A673 (cell line): ENCODE results near the gene EMP1. TPM values are rescaled to one million over a fixed set of nuclear protein-coding genes. Genes with fewer than 3 reads are reported as not detected.

Source experiments
- BruUV-seq: library from RNA; stranded (reverse); fragments of 400-500 nt; replicated peaks from 2 replicates; lab custom pipeline; 2021; lab: Mats Ljungman, UMichigan
- CTCF ChIA-PET: fragments of 300-600 bp; sonication (Branson Sonifier 250); formaldehyde crosslinking; loops from one replicate; lab custom pipeline; 2022; ENCODE audit warnings: antibody characterized with exemption; lab: Charles Lee
- POLR2A ChIA-PET: fragments of 300-600 bp; sonication (Branson Sonifier 250); formaldehyde crosslinking; loops from one replicate; lab custom pipeline; 2022; ENCODE audit warnings: antibody characterized with exemption; ENCODE audit not compliant: low non-redundant PET; lab: Charles Lee
- DNase-seq: peaks from one replicate; pipeline ENCODE4 v3.0.0-alpha.2; 2015; ENCODE audit warnings: low spot score
- H3K27ac ChIP-seq: fragments of 200-600 bp; sonication (generic); 2 replicates; pipeline ENCODE4 v1.5.1; 2016; ENCODE audit warnings: mixed run types, low read depth, mild to moderate bottlenecking, mixed read lengths, antibody characterized with exemption, low read length; ENCODE audit not compliant: poor library complexity, severe bottlenecking
- H3K27me3 ChIP-seq: fragments of 200-600 bp; sonication (generic); replicated peaks from 2 replicates; pipeline ENCODE4 v1.6.1; 2017; ENCODE audit warnings: mixed run types, low read depth, mild to moderate bottlenecking, mixed read lengths, antibody characterized with exemption, low read length; ENCODE audit not compliant: insufficient read depth, poor library complexity
- H3K36me3 ChIP-seq: fragments of 200-600 bp; sonication (generic); 2 replicates; pipeline ENCODE4 v1.6.1; 2016; ENCODE audit warnings: mixed run types, mild to moderate bottlenecking, mixed read lengths, antibody characterized with exemption, low read length; ENCODE audit not compliant: insufficient read depth, poor library complexity, severe bottlenecking
- H3K4me1 ChIP-seq: fragments of 200-600 bp; sonication (generic); 2 replicates; pipeline ENCODE4 v1.6.1; 2017; ENCODE audit warnings: mixed run types, mild to moderate bottlenecking, mixed read lengths, antibody characterized with exemption, low read length; ENCODE audit not compliant: insufficient read depth, poor library complexity, severe bottlenecking
- H3K4me3 ChIP-seq: fragments of 200-600 bp; sonication (generic); 2 replicates; pipeline ENCODE4 v1.5.1; 2016; ENCODE audit warnings: low read depth, mixed run types, mild to moderate bottlenecking, mixed read lengths, low read length; ENCODE audit not compliant: poor library complexity, severe bottlenecking
- H3K9me3 ChIP-seq: fragments of 200-600 bp; sonication (generic); 2 replicates; pipeline ENCODE4 v1.6.1; 2016; ENCODE audit warnings: mixed run types, low read depth, mild to moderate bottlenecking, mixed read lengths, antibody characterized with exemption, low read length; ENCODE audit not compliant: poor library complexity, severe bottlenecking
- EZH2 ChIP-seq: fragments of 200-600 bp; sonication (generic); IDR thresholded peaks from 2 replicates; pipeline ENCODE4 v1.6.1; 2017; ENCODE audit warnings: borderline replicate concordance, low read depth, mild to moderate bottlenecking, mixed read lengths, antibody characterized with exemption, low read length; ENCODE audit not compliant: poor library complexity, severe bottlenecking
- intact Hi-C: fragments of 100-400 bp; cut with micrococcal nuclease; formaldehyde crosslinking; loops from one replicate; pipeline ENCODE4 v1.10.0; 2022; ENCODE audit not compliant: unreplicated experiment
- total RNA-seq: library from RNA; stranded (reverse); gene quantifications from 2 replicates; pipeline ENCODE4 v1.2.3, GENCODE V29; 2021
- TF ChIP-seq, protein P1 (sequence below): fragments of 300-800, 200-600 bp; sonication (generic); conservative IDR thresholded peaks from 2 replicates; pipeline ENCODE4 v1.5.1; 2017; ENCODE audit warnings: low read depth, mild to moderate bottlenecking, antibody characterized with exemption, low read length, moderate library complexity, mixed read lengths

Gene EMP1
- total RNA-seq, 1 experiment from 2014 or later: 66.5 TPM

- BruUV-seq: no TSS peak
- TF ChIP-seq, protein P1, sequence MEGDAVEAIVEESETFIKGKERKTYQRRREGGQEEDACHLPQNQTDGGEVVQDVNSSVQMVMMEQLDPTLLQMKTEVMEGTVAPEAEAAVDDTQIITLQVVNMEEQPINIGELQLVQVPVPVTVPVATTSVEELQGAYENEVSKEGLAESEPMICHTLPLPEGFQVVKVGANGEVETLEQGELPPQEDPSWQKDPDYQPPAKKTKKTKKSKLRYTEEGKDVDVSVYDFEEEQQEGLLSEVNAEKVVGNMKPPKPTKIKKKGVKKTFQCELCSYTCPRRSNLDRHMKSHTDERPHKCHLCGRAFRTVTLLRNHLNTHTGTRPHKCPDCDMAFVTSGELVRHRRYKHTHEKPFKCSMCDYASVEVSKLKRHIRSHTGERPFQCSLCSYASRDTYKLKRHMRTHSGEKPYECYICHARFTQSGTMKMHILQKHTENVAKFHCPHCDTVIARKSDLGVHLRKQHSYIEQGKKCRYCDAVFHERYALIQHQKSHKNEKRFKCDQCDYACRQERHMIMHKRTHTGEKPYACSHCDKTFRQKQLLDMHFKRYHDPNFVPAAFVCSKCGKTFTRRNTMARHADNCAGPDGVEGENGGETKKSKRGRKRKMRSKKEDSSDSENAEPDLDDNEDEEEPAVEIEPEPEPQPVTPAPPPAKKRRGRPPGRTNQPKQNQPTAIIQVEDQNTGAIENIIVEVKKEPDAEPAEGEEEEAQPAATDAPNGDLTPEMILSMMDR: no peak
- no peak for TF ChIP-seq EZH2
- DNase-seq: no peak
- Histone ChIP-seq H3K36me3 (no peaks in the 10 kb centered on the region), H3K27me3 (no peaks in the 10 kb centered on the region), H3K27ac (no peak overlapping the region), H3K9me3 (no peaks in the 10 kb centered on the region), H3K4me3 (no peak overlapping the region), H3K4me1 (peaks cover 6% of the 10 kb centered on the region)
- intact Hi-C loops: no loop called here
- ChIA-PET CTCF (no interaction called here), POLR2A (no interaction called here)
These were observed 24.3 kb upstream of the EMP1 start for GRCh38 chr12:13171921-13172859.

DNA sequence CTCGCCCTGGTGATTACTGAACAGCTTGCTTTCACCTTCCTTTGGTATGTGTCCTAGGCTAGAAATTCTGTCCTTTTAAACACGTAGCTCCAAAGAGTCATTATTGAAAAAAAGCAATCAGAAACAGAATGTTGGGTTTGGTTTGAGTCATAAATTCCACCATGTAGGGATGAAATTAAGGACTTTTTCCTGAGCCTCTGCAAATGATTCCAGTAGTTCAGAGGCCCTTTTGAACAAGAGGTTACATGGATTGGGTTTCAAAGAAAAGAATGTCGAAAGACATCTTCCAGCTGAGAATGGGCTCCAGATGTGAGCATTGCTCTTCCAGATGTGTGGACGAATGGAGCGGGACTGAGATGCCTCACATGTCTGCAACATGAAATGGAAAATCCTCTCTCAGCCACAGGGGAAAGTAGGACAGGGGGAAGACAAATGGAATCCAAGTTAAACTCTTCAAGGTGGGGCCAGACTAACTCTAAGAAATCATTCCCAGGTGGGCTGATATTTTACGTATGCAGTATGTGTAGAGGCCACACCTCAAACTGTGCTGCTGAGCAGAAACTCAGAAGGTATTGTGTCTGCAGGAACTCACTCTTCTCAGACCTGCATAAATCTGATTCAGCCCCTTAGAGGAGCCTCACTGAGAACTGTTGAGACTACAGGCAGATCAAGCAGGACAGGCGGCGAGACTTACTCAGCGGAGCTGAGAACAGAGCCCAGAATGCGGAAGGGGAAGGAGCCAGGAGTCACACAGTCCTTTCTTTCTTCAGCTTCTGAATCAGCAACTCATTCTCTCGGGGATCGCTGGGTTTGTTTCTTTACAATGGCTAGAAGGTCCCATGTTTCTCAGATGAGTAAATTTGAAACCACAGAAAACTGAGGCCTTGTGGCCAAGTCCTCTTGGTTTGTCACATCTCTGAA, 23.3 kb upstream of the EMP1 start:
- H3K9me3 ChIP-seq: no peaks in the 10 kb centered on the region
- no peaks in the 10 kb centered on the region for H3K27me3 ChIP-seq
- ChIA-PET POLR2A (no interaction called here), CTCF (no interaction called here)
- TF ChIP-seq, protein P1: no peak
- no peak overlapping the region for H3K4me3 ChIP-seq
- H3K27ac ChIP-seq: no peak overlapping the region
- peaks cover 9% of the 10 kb centered on the region for H3K4me1 ChIP-seq
- no peak for DNase-seq
- no peaks in the 10 kb centered on the region for H3K36me3 ChIP-seq
- intact Hi-C loops: no loop called here
- BruUV-seq: no TSS peak

DNA sequence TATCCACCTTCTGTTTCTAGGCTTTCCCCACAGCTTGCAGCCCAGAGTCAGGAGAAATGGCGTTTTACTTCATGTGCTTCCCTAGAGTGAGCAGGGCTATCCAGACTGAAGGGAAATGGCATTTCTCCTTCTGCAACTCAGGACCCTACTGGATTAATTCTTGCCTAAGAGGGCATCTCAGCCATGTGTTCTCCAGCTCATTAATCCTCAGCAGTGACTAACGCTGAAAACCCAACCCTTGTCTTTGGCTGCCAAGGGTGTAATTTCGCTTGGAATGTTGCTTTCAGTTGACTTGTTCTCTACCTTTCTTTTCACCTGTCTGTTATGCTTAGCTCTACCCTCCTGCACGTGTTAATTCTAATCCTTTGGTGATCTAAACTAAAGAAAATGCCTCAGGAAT, 21.0 kb upstream of the EMP1 start:
- H3K4me1 ChIP-seq: peaks cover 25% of the 10 kb centered on the region
- intact Hi-C loops: no loop called here
- H3K27ac ChIP-seq: no peak overlapping the region

More for the DNA sequence above, 21.0 kb upstream of the EMP1 start:
- H3K36me3 ChIP-seq: no peaks in the 10 kb centered on the region
- CTCF ChIA-PET: no interaction called here
- peak; percentile 46 for DNase-seq
- BruUV-seq: no TSS peak
- POLR2A ChIA-PET: no interaction called here
- H3K9me3 ChIP-seq: no peaks in the 10 kb centered on the region
- H3K27me3 ChIP-seq: no peaks in the 10 kb centered on the region
- TF ChIP-seq EZH2: no peak
- TF ChIP-seq, protein P1: no peak
- no peak overlapping the region for H3K4me3 ChIP-seq
